Upper lobe of left lung (tissue), 4 donors: Measurements from ENCODE around the gene ERICH4.

Experiments used
- EP300 ChIP-seq, 4 donors: sonication (generic); formaldehyde crosslinking; IDR thresholded peaks; one replicate each; pipeline ENCODE4 v1.5.1; 2017; ENCODE audit warnings: antibody characterized with exemption in 4 of 4, control low read depth in 2 of 4
- POLR2AphosphoS5 ChIP-seq, 2 donors: sonication (generic); formaldehyde crosslinking; IDR thresholded peaks; one replicate each; pipeline ENCODE4 v1.5.1; 2017; ENCODE audit warnings: antibody characterized with exemption in 2 of 2
- TF ChIP-seq, protein P1 (sequence below), 6 experiments: fragments of 450-650 bp in 4 of 6; fragments of 200-600 bp in 2 of 6; sonication (generic) in 2 of 6; IDR thresholded peaks; one replicate each; pipeline ENCODE4 v1.5.1; 2016 to 2019; ENCODE audit warnings: antibody characterized with exemption in 6 of 6

DNA sequence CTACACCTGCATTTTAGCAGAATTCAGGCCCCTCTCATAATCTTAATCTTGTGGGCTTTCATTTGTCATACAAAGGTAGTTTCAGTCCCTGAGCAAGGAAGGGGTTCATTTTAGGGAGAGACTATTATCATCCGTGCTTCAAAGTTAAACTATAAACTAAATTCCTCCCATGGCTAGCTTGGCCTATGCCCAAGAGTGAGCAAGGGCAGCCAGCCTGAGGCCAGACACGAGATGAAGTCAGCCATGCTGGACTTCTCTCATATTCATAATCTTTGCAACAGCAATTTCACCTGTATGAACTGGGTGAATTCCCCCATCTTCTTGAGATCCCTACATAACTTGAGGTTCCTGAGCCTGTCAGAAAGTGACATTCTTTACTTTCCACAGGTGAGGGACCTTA, 13.0 kb downstream of the ERICH4 start:
- TF ChIP-seq, protein P1, sequence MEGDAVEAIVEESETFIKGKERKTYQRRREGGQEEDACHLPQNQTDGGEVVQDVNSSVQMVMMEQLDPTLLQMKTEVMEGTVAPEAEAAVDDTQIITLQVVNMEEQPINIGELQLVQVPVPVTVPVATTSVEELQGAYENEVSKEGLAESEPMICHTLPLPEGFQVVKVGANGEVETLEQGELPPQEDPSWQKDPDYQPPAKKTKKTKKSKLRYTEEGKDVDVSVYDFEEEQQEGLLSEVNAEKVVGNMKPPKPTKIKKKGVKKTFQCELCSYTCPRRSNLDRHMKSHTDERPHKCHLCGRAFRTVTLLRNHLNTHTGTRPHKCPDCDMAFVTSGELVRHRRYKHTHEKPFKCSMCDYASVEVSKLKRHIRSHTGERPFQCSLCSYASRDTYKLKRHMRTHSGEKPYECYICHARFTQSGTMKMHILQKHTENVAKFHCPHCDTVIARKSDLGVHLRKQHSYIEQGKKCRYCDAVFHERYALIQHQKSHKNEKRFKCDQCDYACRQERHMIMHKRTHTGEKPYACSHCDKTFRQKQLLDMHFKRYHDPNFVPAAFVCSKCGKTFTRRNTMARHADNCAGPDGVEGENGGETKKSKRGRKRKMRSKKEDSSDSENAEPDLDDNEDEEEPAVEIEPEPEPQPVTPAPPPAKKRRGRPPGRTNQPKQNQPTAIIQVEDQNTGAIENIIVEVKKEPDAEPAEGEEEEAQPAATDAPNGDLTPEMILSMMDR (IDR thresholded peaks at IDR 0.05), result no peak
- no peak for TF ChIP-seq EP300 (IDR thresholded peaks at IDR 0.05)
- TF ChIP-seq POLR2AphosphoS5 (IDR thresholded peaks at IDR 0.05), result no peak
